TTC549 (cell line): ENCODE measurements around the gene USP49.

Experiments used
- FAIRE-seq: peaks from 2 replicates; lab custom pipeline; 2012; peaks lifted over from hg19 to GRCh38; lab: Jason Lieb, UNC

Gene USP49

GRCh38 chr6:41755895-41756294 is 139.3 kb downstream of the USP49 start:
- no peak for FAIRE-seq

- no peak for FAIRE-seq
Observed at GRCh38 chr6:41750374-41750773, 144.8 kb downstream of the USP49 start.

- FAIRE-seq, result no peak
Observed at GRCh38 chr6:41748542-41748941, 146.6 kb downstream of the USP49 start.

- FAIRE-seq, result no peak
Observed at GRCh38 chr6:41748102-41748477, 147.1 kb downstream of the USP49 start.

GRCh38 chr6:41747256-41748101 is 147.7 kb downstream of the USP49 start, which contains the start of gene PGC:
Gene PGC (minus strand): TSS chr6:41747397. CDS start chr6:41747334, 63 bp downstream.
- FAIRE-seq, result no peak

GRCh38 chr6:41746107-41746506 is 149.1 kb downstream of the USP49 start:
- FAIRE-seq, result no peak

GRCh38 chr6:41744236-41744787 is 150.9 kb downstream of the USP49 start:
- no peak for FAIRE-seq

- FAIRE-seq, result no peak
Observed at GRCh38 chr6:41743406-41744235, 151.6 kb downstream of the USP49 start.

- no peak for FAIRE-seq
Observed at GRCh38 chr6:41741625-41742490, 153.3 kb downstream of the USP49 start.

- no peak for FAIRE-seq
Observed at GRCh38 chr6:41740366-41741162, 154.6 kb downstream of the USP49 start.
